Measurements from ENCODE around the gene DAGLA.

- no peak for TF ChIP-seq CTCF (IDR thresholded peaks at IDR 0.05; ENCODE audit: extremely low read depth in 1 of 2, insufficient read depth in 1 of 2, low read depth in 1 of 2, low read length in 2 of 2)
- TF ChIP-seq POLR2AphosphoS5 (IDR thresholded peaks at IDR 0.05; ENCODE audit: insufficient read depth, low read depth, low read length), result no peak
- TF ChIP-seq GATA2 (IDR thresholded peaks at IDR 0.05; ENCODE audit: insufficient read depth, insufficient read length, low read depth, low read length), result no peak
- TF ChIP-seq MAX (IDR thresholded peaks at IDR 0.05; ENCODE audit: insufficient read depth, insufficient read length), result no peak
- TF ChIP-seq EZH2 (IDR thresholded peaks at IDR 0.05; ENCODE audit: borderline replicate concordance, low read depth, low read length, severe bottlenecking), result no peak
Observed at GRCh38 chr11:61743486-61744095, 63.4 kb downstream of the DAGLA start.

All from endothelial cell of umbilical vein (primary cell).